HUES6 (cell line): ENCODE results near the gene MLLT1.
A peak's percentile ranks its signal among the peaks of the same experiment; 100 is the strongest.

Experiments used
- H3K27ac ChIP-seq: 2 replicates; pipeline ENCODE4 v1.7.0; 2013; ENCODE audit warnings: low read depth, mild to moderate bottlenecking, low read length, inconsistent platforms
- H3K27me3 ChIP-seq: 2 replicates; pipeline ENCODE4 v1.6.1; 2013; ENCODE audit warnings: low read length; ENCODE audit not compliant: control insufficient read depth, insufficient read depth
- H3K36me3 ChIP-seq: 2 replicates; pipeline ENCODE4 v1.6.1; 2013; ENCODE audit warnings: low read length; ENCODE audit not compliant: control insufficient read depth, insufficient read depth
- H3K4me1 ChIP-seq: 2 replicates; pipeline ENCODE4 v1.6.1; 2013; ENCODE audit warnings: low read length; ENCODE audit not compliant: control insufficient read depth, insufficient read depth
- H3K4me3 ChIP-seq: 2 replicates; pipeline ENCODE4 v1.5.1; 2013; ENCODE audit warnings: low read depth, low read length
- H3K9ac ChIP-seq: one replicate; pipeline ENCODE4 v1.6.1; 2013; ENCODE audit warnings: mild to moderate bottlenecking, low read length
- H3K9me3 ChIP-seq: 2 replicates; pipeline ENCODE4 v1.6.1; 2013; ENCODE audit warnings: low read depth, low read length; ENCODE audit not compliant: control insufficient read depth, insufficient read depth

MLLT1 gene

GRCh38 chr19:6274756-6275155 is 5.0 kb downstream of the MLLT1 start:
- no peak overlapping the region for H3K9ac ChIP-seq
- no peak overlapping the region for H3K27ac ChIP-seq
- H3K4me3 ChIP-seq: no peak overlapping the region
- no peaks in the 10 kb centered on the region for H3K27me3 ChIP-seq
- peaks cover 65% of the 10 kb centered on the region for H3K4me1 ChIP-seq
- no peaks in the 10 kb centered on the region for H3K9me3 ChIP-seq
- H3K36me3 ChIP-seq: peaks cover 16% of the 10 kb centered on the region

- Histone ChIP-seq H3K27ac (no peak overlapping the region), H3K4me3 (no peak overlapping the region)
These were observed 5.8 kb downstream of the MLLT1 start for GRCh38 chr19:6273701-6274601.

DNA sequence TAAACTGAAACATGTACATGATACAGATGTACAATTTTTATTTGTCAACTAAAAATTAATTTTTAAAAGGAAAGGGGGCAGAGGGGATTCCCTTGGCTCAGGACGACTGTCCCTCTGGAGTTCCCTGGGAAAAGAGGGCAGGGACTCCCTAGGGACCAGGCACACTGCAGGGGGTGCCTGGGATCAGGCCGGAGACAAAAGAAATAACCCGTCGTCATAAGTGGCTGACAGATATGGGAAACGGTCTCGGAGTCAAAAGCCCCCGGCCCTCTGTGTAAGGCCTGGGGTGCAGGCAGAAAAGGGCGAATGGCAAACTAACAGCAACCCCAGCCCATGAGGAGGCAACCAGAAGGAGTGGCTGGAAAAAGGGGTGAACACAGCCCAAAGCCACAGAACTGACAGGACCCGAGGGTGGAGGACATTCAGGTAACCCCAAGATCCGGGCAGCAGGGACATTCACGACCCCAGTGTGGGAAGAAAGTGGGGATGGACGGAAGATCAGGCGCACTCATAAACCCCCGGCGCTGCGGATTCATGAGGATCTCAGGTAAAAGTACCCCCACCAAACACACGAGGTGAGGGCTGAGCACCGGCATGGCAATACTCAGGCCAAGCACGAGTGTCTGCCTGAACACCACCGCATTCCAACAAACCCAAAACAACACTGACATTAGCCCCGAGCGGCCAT is 6.7 kb downstream of the MLLT1 start:
- Histone ChIP-seq H3K4me3 (no peak overlapping the region), H3K27ac (0 out of 2 replicates have a peak overlapping the region, but pooled peaks have one; percentile 44), H3K9me3 (no peaks in the 10 kb centered on the region), H3K9ac (no peak overlapping the region), H3K27me3 (no peaks in the 10 kb centered on the region), H3K4me1 (peaks cover 62% of the 10 kb centered on the region), H3K36me3 (peaks cover 33% of the 10 kb centered on the region)

More at GRCh38 chr19:6273701-6274601, 5.8 kb downstream of the MLLT1 start:
- H3K9me3 ChIP-seq: no peaks in the 10 kb centered on the region
- peaks cover 65% of the 10 kb centered on the region for H3K4me1 ChIP-seq
- peak overlapping the region; percentile 18 for H3K9ac ChIP-seq
- peaks cover 24% of the 10 kb centered on the region for H3K36me3 ChIP-seq
- no peaks in the 10 kb centered on the region for H3K27me3 ChIP-seq

DNA sequence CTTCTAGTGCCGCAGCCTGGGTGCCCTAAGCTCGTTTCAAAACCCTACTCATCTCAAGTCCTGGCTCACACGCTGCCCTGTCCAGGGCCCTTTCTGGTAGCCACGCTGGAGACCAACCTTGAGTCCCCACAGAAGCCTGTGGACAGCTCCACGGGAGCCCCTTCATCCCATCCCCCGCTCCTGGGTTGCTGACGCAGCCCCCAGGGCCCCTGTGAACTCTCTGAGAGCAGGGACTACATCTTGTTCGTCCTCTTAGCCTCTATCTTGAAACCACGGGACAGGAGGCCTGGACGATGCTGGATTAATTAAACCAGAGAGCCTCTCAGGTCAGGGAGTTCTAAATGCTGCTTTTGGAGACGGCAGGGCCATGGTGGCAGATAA is 7.4 kb downstream of the MLLT1 start:
- Histone ChIP-seq H3K9ac (peak overlapping the region; percentile 50), H3K27me3 (no peaks in the 10 kb centered on the region), H3K9me3 (no peaks in the 10 kb centered on the region), H3K36me3 (peaks cover 35% of the 10 kb centered on the region), H3K27ac (peak overlapping the region; percentile 44; the same call in 1 of the 2 replicates), H3K4me1 (peaks cover 59% of the 10 kb centered on the region), H3K4me3 (no peak overlapping the region)

DNA sequence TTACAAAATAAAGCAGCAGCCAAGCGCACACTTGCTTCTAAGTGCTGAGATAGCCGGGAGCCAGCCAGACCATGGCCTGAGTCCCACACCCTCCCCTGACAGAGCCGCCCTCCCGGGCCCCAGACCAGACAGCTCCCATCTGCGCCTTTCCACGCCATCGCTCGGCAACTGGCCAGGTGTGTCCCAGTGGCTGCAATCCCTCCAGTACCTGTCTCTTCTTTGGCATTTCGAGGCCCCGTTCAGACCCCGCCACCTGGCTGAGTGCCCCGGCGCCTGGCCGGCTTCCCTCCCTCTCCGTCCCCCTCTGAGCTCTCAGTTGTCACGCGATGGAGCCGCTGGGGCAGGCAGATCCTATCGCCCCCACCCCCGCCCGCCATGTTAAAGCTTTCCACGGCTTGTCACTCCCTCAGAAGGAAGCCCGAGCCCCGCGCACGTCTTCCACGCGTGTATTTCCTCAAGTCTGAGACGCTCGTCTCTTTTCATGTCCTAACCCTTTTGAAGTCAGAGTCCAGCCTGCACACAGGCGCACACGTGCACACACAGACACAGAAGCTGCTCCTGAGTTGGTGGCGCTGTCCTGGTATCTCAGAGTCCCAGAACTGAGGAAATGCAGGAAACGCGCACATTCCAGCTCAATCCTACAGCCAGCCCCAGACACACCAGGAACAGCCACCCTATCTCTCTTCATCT is 7.9 kb downstream of the MLLT1 start:
- Histone ChIP-seq H3K36me3 (peaks cover 37% of the 10 kb centered on the region), H3K27ac (peak overlapping the region; percentile 44; the same call in 1 of the 2 replicates), H3K9me3 (no peaks in the 10 kb centered on the region), H3K4me1 (peaks cover 54% of the 10 kb centered on the region), H3K9ac (peak overlapping the region; percentile 50), H3K27me3 (no peaks in the 10 kb centered on the region), H3K4me3 (no peak overlapping the region)

DNA sequence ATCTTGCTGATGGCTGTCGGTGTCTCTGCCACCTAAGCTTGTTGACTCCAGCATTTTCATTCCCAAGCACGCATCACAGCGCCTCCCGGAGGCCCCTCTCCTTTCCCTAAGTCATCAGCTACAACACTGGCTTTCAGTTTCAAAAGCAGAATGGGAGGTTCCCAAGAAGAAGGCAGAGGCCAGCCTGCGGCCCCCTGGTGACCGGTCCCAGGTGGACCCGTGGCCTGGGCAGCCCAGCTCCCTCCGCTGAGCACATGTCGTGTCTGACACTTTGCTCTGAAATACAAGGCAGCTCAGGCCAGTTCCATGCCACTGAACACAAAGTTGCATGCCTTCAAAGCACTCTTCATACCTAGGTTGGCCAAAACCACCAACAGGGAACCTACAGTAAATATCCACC is 8.5 kb downstream of the MLLT1 start:
- H3K27ac ChIP-seq: no peak overlapping the region
- peaks cover 37% of the 10 kb centered on the region for H3K36me3 ChIP-seq
- no peaks in the 10 kb centered on the region for H3K9me3 ChIP-seq
- H3K4me1 ChIP-seq: peaks cover 50% of the 10 kb centered on the region
- H3K27me3 ChIP-seq: no peaks in the 10 kb centered on the region
- H3K4me3 ChIP-seq: no peak overlapping the region
- H3K9ac ChIP-seq: no peak overlapping the region

DNA sequence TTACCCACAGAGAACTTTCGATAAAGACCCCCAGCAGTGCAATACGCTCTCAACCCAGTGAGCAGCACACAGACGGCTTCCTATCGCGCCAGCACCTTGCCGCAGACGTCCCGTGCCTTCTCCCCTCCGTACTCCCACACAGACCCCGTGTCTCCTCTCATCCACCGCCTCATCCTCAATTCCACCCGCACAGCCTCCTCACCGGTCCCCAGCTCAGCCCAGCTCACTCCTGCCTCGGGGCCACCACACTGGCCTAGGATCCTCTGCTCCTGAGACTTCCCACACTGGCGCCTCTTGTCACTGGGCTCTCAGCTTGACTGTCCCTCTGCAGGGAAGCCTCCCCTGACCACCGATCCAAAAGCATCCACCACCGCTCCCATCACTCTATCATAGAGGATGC is 9.0 kb downstream of the MLLT1 start:
- Histone ChIP-seq H3K9me3 (no peaks in the 10 kb centered on the region), H3K27me3 (no peaks in the 10 kb centered on the region), H3K4me3 (no peak overlapping the region), H3K9ac (no peak overlapping the region), H3K36me3 (peaks cover 37% of the 10 kb centered on the region), H3K4me1 (peaks cover 48% of the 10 kb centered on the region), H3K27ac (no peak overlapping the region)

- Histone ChIP-seq H3K4me1 (peaks cover 44% of the 10 kb centered on the region), H3K27ac (no peak overlapping the region), H3K9ac (no peak overlapping the region), H3K36me3 (peaks cover 37% of the 10 kb centered on the region), H3K4me3 (no peak overlapping the region), H3K9me3 (no peaks in the 10 kb centered on the region), H3K27me3 (no peaks in the 10 kb centered on the region)
These were observed 9.6 kb downstream of the MLLT1 start for GRCh38 chr19:6270076-6270745.

DNA sequence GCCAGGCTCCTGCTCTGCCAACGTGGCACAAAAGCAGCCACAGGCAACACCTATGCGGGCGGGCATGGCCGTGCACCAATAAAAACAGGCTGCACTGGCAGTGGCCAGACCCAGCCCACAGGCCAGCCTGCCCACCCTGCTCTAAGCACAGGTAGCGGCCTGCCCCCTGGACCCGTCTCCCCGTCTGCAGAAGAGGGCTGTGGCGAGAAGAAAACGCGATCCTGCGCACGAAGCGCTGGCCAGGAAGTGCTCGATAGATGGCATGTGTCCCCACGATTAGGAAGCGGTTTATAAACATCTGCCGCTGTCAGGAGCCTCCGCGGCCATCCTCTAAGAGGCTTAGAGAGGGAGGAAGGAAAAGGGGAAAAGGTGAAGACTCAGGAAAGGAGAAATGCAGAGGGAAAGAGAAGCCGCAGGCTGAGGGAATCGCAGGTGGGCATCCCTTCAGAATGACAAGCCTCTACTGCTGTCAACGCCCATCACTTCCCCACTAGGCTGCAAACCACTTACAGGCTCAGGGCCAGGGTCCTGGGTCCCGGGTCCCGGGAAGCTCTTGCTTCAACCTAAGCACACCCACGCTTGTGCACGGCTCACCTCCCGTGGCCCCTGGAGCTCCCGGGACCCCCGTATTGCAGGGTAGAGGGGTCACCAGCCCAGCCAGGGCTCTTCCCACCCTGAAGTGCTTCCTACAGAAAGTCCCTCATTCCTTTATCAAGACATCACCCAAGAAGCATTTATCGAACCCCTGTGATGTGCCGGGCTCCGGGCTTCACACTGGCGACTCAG is 10.5 kb downstream of the MLLT1 start:
- no peaks in the 10 kb centered on the region for H3K9me3 ChIP-seq
- H3K9ac ChIP-seq: no peak overlapping the region
- H3K4me1 ChIP-seq: peaks cover 35% of the 10 kb centered on the region
- no peaks in the 10 kb centered on the region for H3K27me3 ChIP-seq
- H3K36me3 ChIP-seq: peaks cover 37% of the 10 kb centered on the region
- no peak overlapping the region for H3K27ac ChIP-seq
- no peak overlapping the region for H3K4me3 ChIP-seq

DNA sequence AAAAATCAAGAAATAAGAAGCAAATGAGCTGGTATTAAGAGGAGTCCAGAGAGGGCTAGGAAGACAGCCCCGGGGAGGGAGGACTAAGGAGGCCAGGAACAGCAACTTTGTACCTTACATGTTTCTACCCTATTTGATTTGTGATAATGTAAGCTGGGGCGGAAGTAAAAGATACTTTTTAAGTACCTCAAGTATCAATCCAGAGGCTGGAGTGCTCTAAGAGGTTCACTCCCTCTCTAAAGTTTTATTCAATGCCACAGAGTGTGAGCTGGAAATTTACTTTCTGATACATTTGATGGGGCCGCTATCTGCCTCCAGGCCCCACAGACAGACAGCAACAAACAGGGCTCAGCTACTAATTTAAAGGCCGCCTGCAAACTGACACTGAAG is 11.4 kb downstream of the MLLT1 start:
- H3K9me3 ChIP-seq: no peaks in the 10 kb centered on the region
- H3K36me3 ChIP-seq: peaks cover 39% of the 10 kb centered on the region
- no peaks in the 10 kb centered on the region for H3K27me3 ChIP-seq
- H3K9ac ChIP-seq: no peak overlapping the region
- H3K27ac ChIP-seq: no peak overlapping the region
- no peak overlapping the region for H3K4me3 ChIP-seq
- H3K4me1 ChIP-seq: peaks cover 26% of the 10 kb centered on the region
